ENCODE results near the gene TMEM98.
A peak's percentile ranks its signal among the peaks of the same experiment; 100 is the strongest.
"Not testable (repeated sequence)": the region's sequence is repeated elsewhere in the genome, so short reads cannot be mapped to it uniquely, and the experiment has no call there.

TMEM98 gene, protein sequence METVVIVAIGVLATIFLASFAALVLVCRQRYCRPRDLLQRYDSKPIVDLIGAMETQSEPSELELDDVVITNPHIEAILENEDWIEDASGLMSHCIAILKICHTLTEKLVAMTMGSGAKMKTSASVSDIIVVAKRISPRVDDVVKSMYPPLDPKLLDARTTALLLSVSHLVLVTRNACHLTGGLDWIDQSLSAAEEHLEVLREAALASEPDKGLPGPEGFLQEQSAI

GRCh38 chr17:32927724-32928585 lies at the start of gene TMEM98:
TMEM98 (plus strand) TSS chr17:32928153; CDS start chr17:32931529, 3,376 bp downstream.
- no peak for DNase-seq

DNA sequence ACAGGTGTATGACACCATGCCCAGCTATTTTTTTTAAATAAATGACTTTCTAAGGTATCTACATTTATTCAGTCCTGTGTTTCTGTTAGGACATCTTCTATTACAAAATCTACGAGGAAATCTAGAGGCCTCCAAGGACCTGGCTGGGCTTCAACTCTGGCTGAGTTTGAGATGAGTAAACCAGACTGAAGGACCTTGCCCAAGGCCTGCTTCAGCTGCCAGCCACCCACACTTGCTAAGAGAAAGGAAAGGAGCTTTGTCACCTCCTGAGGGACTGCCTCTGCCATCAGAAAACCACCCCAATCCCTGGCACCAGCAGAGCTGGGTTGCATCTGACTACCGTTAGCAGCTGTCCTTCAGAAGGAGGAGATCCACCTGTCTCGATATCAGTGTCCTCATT lies 49.7 kb upstream of the TMEM98 start:
- no peak for DNase-seq

- DNase-seq: no peak
Observed at GRCh38 chr17:32879134-32879533, 48.8 kb upstream of the TMEM98 start.

DNA sequence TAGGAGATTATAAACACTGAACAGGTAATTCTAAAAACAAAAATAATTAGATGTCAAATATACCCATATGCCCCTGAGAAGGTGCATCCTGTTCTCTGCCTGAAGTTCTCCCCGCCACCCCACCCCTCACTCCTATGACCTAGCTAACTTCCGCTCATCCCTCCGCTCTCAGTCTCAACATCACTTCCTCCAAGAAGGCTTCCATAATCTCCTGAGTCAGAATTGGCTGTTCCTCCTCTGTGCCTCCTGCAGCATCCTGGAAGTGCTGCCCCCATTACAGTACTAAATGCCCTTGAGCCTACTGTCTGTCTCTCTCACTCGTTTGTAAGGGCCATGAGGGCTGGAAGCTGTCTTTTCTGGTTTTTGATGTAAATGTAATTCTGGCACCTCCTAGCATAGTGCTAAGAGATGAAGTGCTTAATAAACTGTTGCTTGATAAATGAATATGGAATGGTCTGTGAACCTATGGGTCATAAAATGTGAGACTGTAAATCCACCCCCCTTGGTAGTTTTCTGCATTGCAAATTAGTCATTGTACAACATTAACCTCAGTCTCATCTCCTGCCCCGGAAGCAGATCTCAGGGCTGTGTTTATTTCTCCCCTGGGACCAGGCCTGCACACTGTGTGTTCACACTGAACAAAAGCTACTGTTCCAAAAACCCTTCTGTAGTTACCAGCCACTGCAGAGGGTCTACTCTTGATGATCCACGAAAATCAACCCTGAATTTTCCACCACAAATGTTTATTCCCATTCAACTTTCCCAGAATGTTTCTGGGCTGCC lies 47.1 kb upstream of the TMEM98 start:
- DNase-seq: no peak

DNA sequence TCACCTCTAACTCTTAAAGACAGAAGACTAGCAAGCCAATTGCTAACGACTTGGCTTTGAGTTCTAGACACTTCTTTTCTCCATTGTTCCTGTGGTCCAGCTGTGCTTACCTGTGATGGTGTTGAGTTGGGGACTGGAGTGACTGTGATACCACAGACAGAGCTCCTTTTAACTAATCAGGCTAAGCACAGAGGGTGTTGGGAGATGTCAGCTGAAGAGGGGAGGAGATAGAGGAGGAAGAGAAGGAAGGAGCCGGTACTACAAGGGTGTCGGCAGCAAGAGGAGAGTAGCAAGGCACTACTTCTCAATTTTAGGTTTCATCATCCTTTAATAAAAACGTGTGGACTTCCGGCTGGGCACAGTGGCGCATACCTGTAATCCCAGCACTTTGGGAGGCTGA lies 45.9 kb upstream of the TMEM98 start:
- no peak for DNase-seq

DNA sequence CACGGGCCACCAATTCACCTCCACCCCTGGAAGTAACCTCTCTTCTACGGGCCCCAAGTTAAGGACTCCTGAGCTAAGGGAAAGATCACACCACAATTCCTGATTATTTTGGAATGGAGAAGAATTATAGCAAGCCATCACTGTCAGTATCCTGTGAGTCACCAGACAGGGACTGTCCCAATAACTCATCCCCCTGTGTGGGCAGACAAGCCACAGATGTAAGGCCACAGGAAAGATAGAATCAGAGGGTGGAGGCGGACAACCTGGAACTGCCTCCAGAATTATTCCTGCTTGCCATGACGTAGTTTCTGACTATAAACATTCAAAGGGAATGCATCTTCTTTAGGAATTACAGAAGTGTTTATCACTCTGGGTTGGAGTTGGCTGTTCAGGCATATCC lies 45.2 kb upstream of the TMEM98 start:
- DNase-seq: peak; percentile 34

DNA sequence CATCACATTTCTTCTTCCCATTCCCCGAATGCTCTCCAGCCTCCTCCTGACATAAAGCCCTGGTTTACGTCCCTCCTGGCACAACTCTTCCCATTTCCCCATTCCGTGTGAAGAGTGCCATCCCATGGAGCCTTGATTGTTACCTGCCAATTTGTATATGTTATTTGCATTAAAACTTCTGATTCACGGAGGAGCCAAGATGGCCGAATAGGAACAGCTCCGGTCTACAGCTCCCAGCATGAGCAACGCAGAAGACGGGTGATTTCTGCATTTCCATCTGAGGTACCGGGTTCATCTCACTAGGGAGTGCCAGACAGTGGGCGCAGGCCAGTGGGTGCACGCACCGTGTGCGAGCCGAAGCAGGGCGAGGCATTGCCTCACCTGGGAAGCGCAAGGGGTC lies 41.0 kb upstream of the TMEM98 start:
- not testable (repeated sequence) for DNase-seq

DNA sequence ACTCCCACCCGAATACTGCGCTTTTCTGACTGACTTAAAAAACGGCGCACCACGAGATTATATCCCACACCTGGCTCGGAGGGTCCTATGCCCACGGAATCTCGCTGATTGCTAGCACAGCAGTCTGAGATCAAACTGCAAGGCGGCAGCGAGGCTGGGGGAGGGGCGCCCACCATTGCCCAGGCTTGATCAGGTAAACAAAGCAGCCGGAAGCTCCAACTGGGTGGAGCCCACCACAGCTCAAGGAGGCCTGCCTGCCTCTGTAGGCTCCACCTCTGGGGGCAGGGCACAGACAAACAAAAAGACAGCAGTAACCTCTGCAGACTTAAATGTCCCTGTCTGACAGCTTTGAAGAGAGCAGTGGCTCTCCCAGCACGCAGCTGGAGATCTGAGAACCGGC lies 40.5 kb upstream of the TMEM98 start:
- DNase-seq: not testable (repeated sequence)

- no peak for DNase-seq
Observed at GRCh38 chr17:32894245-32894644, 33.7 kb upstream of the TMEM98 start.

- DNase-seq: no peak
Observed at GRCh38 chr17:32896647-32897258, 31.2 kb upstream of the TMEM98 start.

- no peak for DNase-seq
Observed at GRCh38 chr17:32899236-32900013, 28.5 kb upstream of the TMEM98 start.

- DNase-seq: no peak
Observed at GRCh38 chr17:32901743-32902142, 26.2 kb upstream of the TMEM98 start.

- DNase-seq: no peak
Observed at GRCh38 chr17:32903774-32904673, 23.9 kb upstream of the TMEM98 start.

GRCh38 chr17:32904891-32905290 lies 23.1 kb upstream of the TMEM98 start:
- no peak for DNase-seq

DNA sequence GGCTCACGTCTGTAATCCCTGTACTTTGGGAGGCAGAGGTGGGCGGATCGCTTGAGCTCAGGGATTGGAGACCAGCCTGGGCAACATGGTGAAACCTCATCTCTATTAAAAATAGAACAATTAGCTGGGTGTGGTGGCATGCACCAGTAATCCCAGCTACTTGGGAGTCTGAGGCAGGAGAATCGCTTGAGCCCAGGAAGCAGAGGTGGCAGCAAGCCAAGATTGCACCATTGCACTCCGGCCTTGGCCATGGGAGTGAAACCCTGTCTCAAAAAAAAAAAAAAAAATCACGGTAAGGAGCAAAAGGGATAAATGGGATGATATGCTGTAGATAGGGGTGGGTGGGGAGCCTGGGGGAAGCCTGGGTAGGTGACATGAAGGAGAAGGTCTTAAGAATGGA lies 20.4 kb upstream of the TMEM98 start:
- no peak for DNase-seq

GRCh38 chr17:32909787-32910369 lies 18.1 kb upstream of the TMEM98 start:
- peak; percentile 70 for DNase-seq

GRCh38 chr17:32910769-32911168 lies 17.2 kb upstream of the TMEM98 start:
- no peak for DNase-seq

DNA sequence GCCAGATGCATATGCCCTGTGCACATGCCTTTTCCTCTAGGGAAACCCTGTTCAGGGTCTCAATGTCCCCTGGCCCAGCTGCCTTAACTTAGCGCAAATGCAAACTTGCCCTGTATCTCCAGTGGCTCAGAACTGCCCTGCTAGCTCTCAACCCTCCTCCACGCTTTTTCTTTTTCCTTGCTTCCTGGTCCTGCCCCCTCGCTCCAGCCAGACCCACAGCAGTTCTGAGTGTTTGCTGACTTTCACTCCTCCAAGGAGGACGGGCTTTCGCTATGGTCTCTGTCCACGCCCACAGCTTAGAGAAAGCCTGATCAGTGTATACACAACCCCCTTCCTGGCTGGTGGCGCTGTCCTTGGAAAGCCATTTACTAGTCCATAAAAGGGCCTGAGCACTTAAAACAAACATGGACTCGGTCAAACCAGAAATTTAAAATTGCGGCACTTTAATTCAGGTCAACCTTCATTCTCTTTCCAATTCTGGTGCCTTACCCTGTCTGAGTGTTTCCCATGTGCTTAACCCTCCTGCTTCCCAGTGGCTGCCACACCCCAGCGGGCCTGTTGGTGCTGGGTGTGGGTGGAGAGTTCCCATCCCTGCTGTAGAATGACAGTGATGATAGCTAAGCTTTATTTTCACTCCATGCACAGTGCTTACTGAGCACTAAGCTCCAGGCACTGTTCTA lies 15.6 kb upstream of the TMEM98 start:
- DNase-seq: peak; percentile 63

DNA sequence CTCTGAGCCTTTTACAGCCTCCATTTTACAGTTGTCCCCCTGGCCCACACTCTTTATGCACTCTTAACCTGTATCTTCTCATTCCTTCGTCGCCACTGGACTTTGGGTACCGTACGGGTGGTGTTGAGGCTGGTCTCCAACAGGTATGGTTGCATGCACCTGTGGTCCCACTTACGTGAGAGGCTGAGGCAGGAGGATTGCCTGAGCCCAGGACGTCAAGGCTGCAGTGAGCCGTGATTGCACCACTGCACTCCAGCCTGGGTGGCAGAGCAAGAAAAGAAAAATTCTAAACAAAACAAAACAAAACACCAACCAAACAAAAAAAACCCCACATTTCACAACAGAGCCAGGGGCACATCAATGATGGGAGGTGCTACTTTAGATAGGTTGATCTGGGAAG lies 14.4 kb upstream of the TMEM98 start:
- DNase-seq: no peak

- DNase-seq: no peak
Observed at GRCh38 chr17:32914181-32914580, 13.8 kb upstream of the TMEM98 start.

Data from kidney glomerular epithelial cell (primary cell).